GM21529 (cell line): Measurements from ENCODE around the gene HBG1.
"Not testable (repeated sequence)": the region's sequence is repeated elsewhere in the genome, so short reads cannot be mapped to it uniquely, and the experiment has no call there.

Source experiments
- ATAC-seq: cut with Tn5 transposase; IDR thresholded peaks from one replicate; pipeline ENCODE4 v1.9.1; 2021; ENCODE audit not compliant: unreplicated experiment

HBG1 gene

DNA sequence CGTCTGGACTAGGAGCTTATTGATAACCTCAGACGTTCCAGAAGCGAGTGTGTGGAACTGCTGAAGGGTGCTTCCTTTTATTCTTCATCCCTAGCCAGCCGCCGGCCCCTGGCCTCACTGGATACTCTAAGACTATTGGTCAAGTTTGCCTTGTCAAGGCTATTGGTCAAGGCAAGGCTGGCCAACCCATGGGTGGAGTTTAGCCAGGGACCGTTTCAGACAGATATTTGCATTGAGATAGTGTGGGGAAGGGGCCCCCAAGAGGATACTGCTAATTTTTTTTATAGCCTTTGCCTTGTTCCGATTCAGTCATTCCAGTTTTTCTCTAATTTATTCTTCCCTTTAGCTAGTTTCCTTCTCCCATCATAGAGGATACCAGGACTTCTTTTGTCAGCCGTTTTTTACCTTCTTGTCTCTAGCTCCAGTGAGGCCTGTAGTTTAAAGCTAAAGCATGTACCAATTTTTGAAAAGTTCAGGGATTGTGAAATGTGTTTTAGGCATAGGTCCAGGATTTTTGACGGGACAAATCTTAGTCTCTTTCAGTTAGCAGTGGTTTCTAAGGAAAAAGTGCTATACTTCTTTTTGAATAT lies at the start of gene HBG1:
TSS of gene HBG1 (minus strand) at position 51 of the 590 bp plus-strand sequence. CDS start 53 bp downstream, outside the sequence.
- not testable (repeated sequence) for ATAC-seq

GRCh38 chr11:5298451-5298850 lies 48.8 kb upstream of the HBG1 start:
- no peak for ATAC-seq

GRCh38 chr11:5297721-5298323 lies 48.2 kb upstream of the HBG1 start:
- ATAC-seq, result no peak

- ATAC-seq, result not testable (repeated sequence)
Measured at GRCh38 chr11:5294342-5294995, 44.8 kb upstream of the HBG1 start.

GRCh38 chr11:5293028-5293427 lies 43.4 kb upstream of the HBG1 start:
- ATAC-seq, result no peak

GRCh38 chr11:5291207-5291838 lies 41.7 kb upstream of the HBG1 start:
- ATAC-seq, result peak; percentile 97

- ATAC-seq, result no peak
Measured at GRCh38 chr11:5290106-5290505, 40.4 kb upstream of the HBG1 start.

GRCh38 chr11:5289696-5290095 lies 40.0 kb upstream of the HBG1 start:
- no peak for ATAC-seq

DNA sequence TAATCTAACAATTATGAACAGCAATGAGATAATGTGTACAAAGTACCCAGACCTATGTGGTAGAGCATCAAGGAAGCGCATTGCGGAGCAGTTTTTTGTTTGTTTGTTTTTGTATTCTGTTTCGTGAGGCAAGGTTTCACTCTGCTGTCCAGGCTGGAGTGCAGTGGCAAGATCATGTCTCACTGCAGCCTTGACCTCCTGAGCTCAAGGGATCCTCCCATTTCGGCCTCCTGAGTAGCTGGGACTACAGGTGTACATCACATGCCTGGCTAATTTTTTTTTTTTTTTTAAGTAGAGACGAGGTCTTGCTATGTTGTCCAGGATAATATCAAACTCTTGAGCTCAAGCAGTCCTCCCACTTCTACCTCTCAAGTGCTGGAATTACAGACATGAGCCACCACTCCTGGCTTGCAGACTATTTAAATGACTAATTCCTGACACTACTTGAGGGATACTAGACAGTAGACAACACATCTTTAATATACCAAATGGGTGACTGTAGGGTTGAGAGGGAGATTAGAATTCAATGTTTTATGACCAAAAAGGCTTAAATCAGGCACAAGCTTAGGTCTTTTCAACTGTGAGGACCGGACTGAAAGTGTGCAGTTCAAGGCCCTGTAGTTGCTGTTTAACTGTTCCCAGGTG lies 39.4 kb upstream of the HBG1 start:
- ATAC-seq, result no peak

DNA sequence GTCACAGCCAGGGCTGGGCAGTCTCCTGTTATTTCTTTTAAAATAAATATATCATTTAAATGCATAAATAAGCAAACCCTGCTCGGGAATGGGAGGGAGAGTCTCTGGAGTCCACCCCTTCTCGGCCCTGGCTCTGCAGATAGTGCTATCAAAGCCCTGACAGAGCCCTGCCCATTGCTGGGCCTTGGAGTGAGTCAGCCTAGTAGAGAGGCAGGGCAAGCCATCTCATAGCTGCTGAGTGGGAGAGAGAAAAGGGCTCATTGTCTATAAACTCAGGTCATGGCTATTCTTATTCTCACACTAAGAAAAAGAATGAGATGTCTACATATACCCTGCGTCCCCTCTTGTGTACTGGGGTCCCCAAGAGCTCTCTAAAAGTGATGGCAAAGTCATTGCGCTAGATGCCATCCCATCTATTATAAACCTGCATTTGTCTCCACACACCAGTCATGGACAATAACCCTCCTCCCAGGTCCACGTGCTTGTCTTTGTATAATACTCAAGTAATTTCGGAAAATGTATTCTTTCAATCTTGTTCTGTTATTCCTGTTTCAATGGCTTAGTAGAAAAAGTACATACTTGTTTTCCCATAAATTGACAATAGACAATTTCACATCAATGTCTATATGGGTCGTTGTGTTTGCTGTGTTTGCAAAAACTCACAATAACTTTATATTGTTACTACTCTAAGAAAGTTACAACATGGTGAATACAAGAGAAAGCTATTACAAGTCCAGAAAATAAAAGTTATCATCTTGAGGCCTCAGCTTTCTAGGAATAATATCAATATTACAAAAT lies 38.6 kb upstream of the HBG1 start:
- ATAC-seq, result no peak

DNA sequence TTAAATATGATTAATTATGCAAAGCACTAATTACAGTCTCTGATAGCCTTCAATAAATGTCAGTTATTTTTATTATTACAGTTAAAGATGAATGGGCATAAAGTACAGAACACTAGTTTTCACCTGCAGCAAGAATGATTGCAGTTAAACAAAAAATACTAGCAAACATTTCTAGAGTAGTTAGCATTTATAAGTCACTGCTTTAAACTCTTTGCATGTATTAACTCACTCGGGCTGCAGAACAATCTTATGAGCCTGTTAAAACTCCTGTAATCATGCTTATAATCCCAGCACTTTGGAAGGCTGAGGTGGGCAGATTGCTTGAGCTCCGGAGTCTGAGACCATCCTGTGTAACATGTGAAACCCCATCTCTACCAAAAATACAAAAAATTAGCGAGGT lies 37.2 kb upstream of the HBG1 start:
- ATAC-seq, result no peak

DNA sequence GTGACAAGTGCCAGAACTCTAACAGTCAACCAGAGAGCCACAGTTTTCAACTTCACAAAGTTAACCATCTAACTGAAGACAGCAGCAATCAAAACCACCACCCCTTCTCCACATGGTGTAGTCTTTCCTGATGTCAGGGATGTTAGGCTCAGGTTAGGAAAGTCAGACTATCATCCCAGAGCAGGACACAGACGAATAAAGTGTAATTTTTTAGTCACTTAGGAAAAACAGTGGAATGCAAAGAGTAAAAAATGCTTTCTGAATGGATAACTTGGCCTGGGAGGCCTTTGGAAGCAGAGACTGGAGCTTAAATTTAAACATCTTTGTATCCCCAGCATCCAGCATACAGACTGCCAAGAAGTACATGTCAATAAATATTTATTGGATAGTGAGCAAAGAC lies 36.7 kb upstream of the HBG1 start:
- ATAC-seq, result no peak

DNA sequence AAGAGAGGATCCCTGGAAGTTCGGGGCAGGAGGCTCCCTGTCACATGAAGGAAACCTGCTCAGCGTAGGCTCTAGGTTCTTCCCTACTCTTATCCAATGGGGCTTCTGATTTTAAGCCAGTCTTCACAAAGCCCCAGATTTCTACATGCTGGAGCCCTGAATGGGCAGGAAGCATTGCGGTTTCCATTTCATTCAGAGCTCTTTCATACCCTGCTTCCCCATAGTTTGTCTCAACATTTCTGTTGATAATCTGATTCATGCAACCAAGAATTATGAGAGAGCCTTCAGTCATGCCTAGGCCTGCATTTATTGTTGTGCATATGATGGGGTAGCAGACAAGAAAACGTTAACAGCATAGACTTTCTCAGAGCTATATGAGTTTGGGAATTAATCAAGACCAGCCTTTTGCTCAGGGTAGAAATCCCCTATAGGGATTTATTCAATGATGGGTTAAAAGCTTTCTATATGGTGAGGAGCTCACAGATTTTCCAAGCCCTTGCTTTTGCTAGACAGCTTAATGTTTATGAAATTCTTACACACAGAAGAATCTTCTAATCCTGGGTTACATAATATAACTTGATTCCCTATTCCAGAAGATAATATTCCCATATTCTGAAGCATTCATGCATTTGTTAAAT lies 36.2 kb upstream of the HBG1 start:
- no peak for ATAC-seq

- ATAC-seq, result no peak
Measured at GRCh38 chr11:5284637-5285036, 35.0 kb upstream of the HBG1 start.

- ATAC-seq, result no peak
Measured at GRCh38 chr11:5283882-5284281, 34.2 kb upstream of the HBG1 start.

- no peak for ATAC-seq
Measured at GRCh38 chr11:5283086-5283485, 33.4 kb upstream of the HBG1 start.

DNA sequence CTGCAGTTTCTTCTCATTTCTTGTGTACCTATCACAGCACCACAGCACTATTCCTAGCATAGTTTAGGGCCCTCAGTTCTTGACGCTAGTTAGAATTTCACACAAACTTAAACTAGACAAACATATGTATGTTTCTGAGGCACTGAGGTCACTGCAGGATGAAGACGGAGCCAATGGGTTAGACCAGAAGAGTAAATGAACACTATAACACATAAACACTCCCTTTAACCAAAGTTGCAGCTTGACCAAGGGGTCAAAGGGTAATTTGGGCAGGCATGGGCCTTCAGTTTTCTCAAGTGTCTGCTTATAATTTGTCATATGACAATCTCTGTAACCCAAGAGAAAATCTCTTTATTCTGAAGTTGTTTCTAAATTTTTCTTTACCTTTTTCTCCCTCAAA lies 33.0 kb upstream of the HBG1 start:
- no peak for ATAC-seq

GRCh38 chr11:5281596-5281995 lies 31.9 kb upstream of the HBG1 start:
- no peak for ATAC-seq

DNA sequence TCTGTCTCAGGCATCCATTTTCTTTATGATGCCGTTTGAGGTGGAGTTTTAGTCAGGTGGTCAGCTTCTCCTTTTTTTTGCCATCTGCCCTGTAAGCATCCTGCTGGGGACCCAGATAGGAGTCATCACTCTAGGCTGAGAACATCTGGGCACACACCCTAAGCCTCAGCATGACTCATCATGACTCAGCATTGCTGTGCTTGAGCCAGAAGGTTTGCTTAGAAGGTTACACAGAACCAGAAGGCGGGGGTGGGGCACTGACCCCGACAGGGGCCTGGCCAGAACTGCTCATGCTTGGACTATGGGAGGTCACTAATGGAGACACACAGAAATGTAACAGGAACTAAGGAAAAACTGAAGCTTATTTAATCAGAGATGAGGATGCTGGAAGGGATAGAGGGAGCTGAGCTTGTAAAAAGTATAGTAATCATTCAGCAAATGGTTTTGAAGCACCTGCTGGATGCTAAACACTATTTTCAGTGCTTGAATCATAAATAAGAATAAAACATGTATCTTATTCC lies 31.0 kb upstream of the HBG1 start:
- peak; percentile 95 for ATAC-seq

GRCh38 chr11:5279471-5280090 lies 29.9 kb upstream of the HBG1 start:
- ATAC-seq, result no peak
